PC-3 (cell line): ENCODE results near the gene OR10G3. TPM values are rescaled to one million over a fixed set of nuclear protein-coding genes. Genes with fewer than 3 reads are reported as not detected.

Source experiments
- ATAC-seq: fragments of 200-7000 bp; cut with Tn5 transposase; 2 replicates; pipeline ENCODE4 v1.9.1; 2020; ENCODE audit warnings: mild to moderate bottlenecking, moderate library complexity
- BruUV-seq: library from RNA; stranded (reverse); fragments of 400-500 nt; replicated peaks from 2 replicates; lab custom pipeline; 2021; lab: Mats Ljungman, UMichigan
- CTCF ChIA-PET: fragments of 300-600 bp; sonication (Branson Sonifier 250); formaldehyde crosslinking; loops from one replicate; lab custom pipeline; 2022; ENCODE audit warnings: antibody characterized with exemption; lab: Charles Lee
- POLR2A ChIA-PET: fragments of 300-600 bp; sonication (Branson Sonifier 250); formaldehyde crosslinking; loops from one replicate; lab custom pipeline; 2022; ENCODE audit warnings: antibody characterized with exemption; ENCODE audit not compliant: unreplicated experiment; lab: Charles Lee
- DNase-seq: peaks from one replicate; pipeline ENCODE4 v3.0.0-alpha.2; 2015
- H2AFZ ChIP-seq: fragments of 300-600 bp; sonication (generic); 2 replicates; pipeline ENCODE4 v1.6.0; 2016; ENCODE audit warnings: antibody characterized with exemption, low read length
- H3F3A ChIP-seq: fragments of 300-600 bp; sonication (generic); one replicate; pipeline ENCODE4 v1.6.0; 2017; ENCODE audit warnings: antibody characterized with exemption, low read length, control low read depth, mild to moderate bottlenecking; ENCODE audit not compliant: unreplicated experiment
- H3K27ac ChIP-seq: fragments of 300-600 bp; sonication (generic); 2 replicates; pipeline ENCODE4 v1.5.1; 2016; ENCODE audit warnings: mild to moderate bottlenecking, low read length
- H3K27me3 ChIP-seq: fragments of 300-600 bp; sonication (generic); 2 replicates; pipeline ENCODE4 v1.6.1; 2016; ENCODE audit warnings: low read length, mixed read lengths
- H3K36me3 ChIP-seq: fragments of 300-600 bp; sonication (generic); 2 replicates; pipeline ENCODE4 v1.6.1; 2016; ENCODE audit warnings: low read depth, mixed run types, low read length, mixed read lengths
- H3K4me1 ChIP-seq: fragments of 300-600 bp; sonication (generic); 2 replicates; pipeline ENCODE4 v1.5.1; 2016; ENCODE audit warnings: low read length; ENCODE audit not compliant: insufficient read depth
- H3K4me2 ChIP-seq: fragments of 300-600 bp; sonication (generic); 2 replicates; pipeline ENCODE4 v1.6.0; 2016; ENCODE audit warnings: low read length
- H3K4me3 ChIP-seq: fragments of 300-600 bp; sonication (generic); 2 replicates; pipeline ENCODE4 v1.5.1; 2016; ENCODE audit warnings: mild to moderate bottlenecking, low read length, mixed read lengths
- H3K79me2 ChIP-seq: fragments of 300-600 bp; sonication (generic); 2 replicates; pipeline ENCODE4 v1.6.1; 2017; ENCODE audit warnings: low read length, mixed read lengths
- H3K9ac ChIP-seq: fragments of 300-600 bp; sonication (generic); 2 replicates; pipeline ENCODE4 v1.6.0; 2016; ENCODE audit warnings: mild to moderate bottlenecking, low read length
- H3K9me2 ChIP-seq: fragments of 300-600 bp; sonication (generic); replicated peaks from 2 replicates; pipeline ENCODE4 v1.6.1; 2016; ENCODE audit warnings: mixed run types, low read length, mixed read lengths
- H3K9me3 ChIP-seq: fragments of 300-600 bp; sonication (generic); 2 replicates; pipeline ENCODE4 v1.6.1; 2016; ENCODE audit warnings: low read length, mixed read lengths
- H4K20me1 ChIP-seq: fragments of 300-600 bp; sonication (generic); 2 replicates; pipeline ENCODE4 v1.6.1; 2016; ENCODE audit warnings: low read length, mixed read lengths
- EZH2 ChIP-seq: fragments of 300-600 bp; sonication (generic); IDR thresholded peaks from one replicate; pipeline ENCODE4 v1.6.1; 2017; ENCODE audit warnings: antibody characterized with exemption, mild to moderate bottlenecking, low read length; ENCODE audit not compliant: unreplicated experiment
- EZH2phosphoT487 ChIP-seq: fragments of 300-600 bp; sonication (generic); IDR thresholded peaks from 2 replicates; pipeline ENCODE4 v1.6.1; 2018; ENCODE audit warnings: mild to moderate bottlenecking, antibody characterized with exemption, low read length, borderline replicate concordance
- intact Hi-C: fragments of 100-400 bp; cut with micrococcal nuclease; formaldehyde crosslinking; loops from 2 replicates; pipeline ENCODE4 v1.9.0; 2023
- total RNA-seq: library from RNA; depleted of rRNA; stranded (reverse); fragments of >200 nt; gene quantifications from 2 replicates; pipeline ENCODE4 v1.2.3, GENCODE V29; 2014
- TF ChIP-seq, protein P1 (sequence below): fragments of 300-600 bp; sonication (generic); conservative IDR thresholded peaks from 2 replicates; pipeline ENCODE4 v1.5.1; 2017; ENCODE audit warnings: antibody characterized with exemption, low read depth, mild to moderate bottlenecking, low read length

The OR10G3 gene
- total RNA-seq, 1 experiment from 2014 or later, result not detected

GRCh38 chr14:21558703-21559170, 21.1 kb downstream of the OR10G3 start:
- intact Hi-C loops, result loop anchor here (5.0 kb wide), 1 partner anchor 46 kb away; the partner anchor contains the start of gene METTL3
- TF ChIP-seq EZH2phosphoT487 (no peak), EZH2 (no peak)
- TF ChIP-seq, protein P1, sequence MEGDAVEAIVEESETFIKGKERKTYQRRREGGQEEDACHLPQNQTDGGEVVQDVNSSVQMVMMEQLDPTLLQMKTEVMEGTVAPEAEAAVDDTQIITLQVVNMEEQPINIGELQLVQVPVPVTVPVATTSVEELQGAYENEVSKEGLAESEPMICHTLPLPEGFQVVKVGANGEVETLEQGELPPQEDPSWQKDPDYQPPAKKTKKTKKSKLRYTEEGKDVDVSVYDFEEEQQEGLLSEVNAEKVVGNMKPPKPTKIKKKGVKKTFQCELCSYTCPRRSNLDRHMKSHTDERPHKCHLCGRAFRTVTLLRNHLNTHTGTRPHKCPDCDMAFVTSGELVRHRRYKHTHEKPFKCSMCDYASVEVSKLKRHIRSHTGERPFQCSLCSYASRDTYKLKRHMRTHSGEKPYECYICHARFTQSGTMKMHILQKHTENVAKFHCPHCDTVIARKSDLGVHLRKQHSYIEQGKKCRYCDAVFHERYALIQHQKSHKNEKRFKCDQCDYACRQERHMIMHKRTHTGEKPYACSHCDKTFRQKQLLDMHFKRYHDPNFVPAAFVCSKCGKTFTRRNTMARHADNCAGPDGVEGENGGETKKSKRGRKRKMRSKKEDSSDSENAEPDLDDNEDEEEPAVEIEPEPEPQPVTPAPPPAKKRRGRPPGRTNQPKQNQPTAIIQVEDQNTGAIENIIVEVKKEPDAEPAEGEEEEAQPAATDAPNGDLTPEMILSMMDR, result no peak
- BruUV-seq, result no TSS peak

GRCh38 chr14:21557084-21557901, 22.6 kb downstream of the OR10G3 start:
- Histone ChIP-seq H3K9ac (no peak overlapping the region), H3F3A (no peaks in the 10 kb centered on the region), H3K36me3 (no peaks in the 10 kb centered on the region), H3K9me2 (no peaks in the 10 kb centered on the region), H3K4me1 (peaks cover 4% of the 10 kb centered on the region; the same call in 1 of the 2 replicates), H4K20me1 (no peaks in the 10 kb centered on the region), H3K27ac (no peak overlapping the region), H3K4me2 (peak overlapping the region; percentile 86), H3K4me3 (peak overlapping the region; percentile 56), H2AFZ (peak overlapping the region; percentile 84), H3K27me3 (no peaks in the 10 kb centered on the region), H3K9me3 (no peaks in the 10 kb centered on the region), H3K79me2 (no peaks in the 10 kb centered on the region)
- ATAC-seq (peak; percentile 85), DNase-seq (peak; percentile 96)
- TF ChIP-seq, protein P1, result peak; percentile 92
- no peak for TF ChIP-seq EZH2
- intact Hi-C loops, result loop anchor here (1.0 to 5.0 kb wide), 5 partner anchors 31 to 101 kb away; partner anchors contain the start of genes CHD8, METTL3, SALL2 and TOX4
- no TSS peak for BruUV-seq
- ChIA-PET CTCF (interaction anchor here (0.8 to 1.9 kb wide), 2 partner anchors 46 to 59 kb away, joined by 14 to 19 read pairs; partner anchors contain the start of gene METTL3), POLR2A (interaction anchor here (0.6 kb wide), 1 partner anchor 59 kb away, joined by 3 read pairs; no protein-coding TSS in a partner anchor)

More at GRCh38 chr14:21558703-21559170, 21.1 kb downstream of the OR10G3 start:
- Histone ChIP-seq H4K20me1 (no peaks in the 10 kb centered on the region), H3K4me1 (peaks cover 4% of the 10 kb centered on the region; the same call in 1 of the 2 replicates), H3F3A (no peaks in the 10 kb centered on the region), H3K36me3 (no peaks in the 10 kb centered on the region), H3K4me2 (no peak overlapping the region), H3K9ac (no peak overlapping the region), H3K27ac (no peak overlapping the region), H3K9me2 (no peaks in the 10 kb centered on the region), H3K4me3 (no peak overlapping the region), H3K9me3 (no peaks in the 10 kb centered on the region), H3K79me2 (no peaks in the 10 kb centered on the region), H2AFZ (no peak overlapping the region), H3K27me3 (no peaks in the 10 kb centered on the region)
- POLR2A ChIA-PET, result no interaction called here
- DNase-seq, result no peak
- CTCF ChIA-PET, result no interaction called here
- ATAC-seq, result no peak
